Activated CD4-positive, alpha-beta memory T cell treated with anti-CD3 and anti-CD28 coated beads, Interleukin-2, amount 10 ng/mL, durations not matched to agents 7 days and 5 days (primary cell): ENCODE data around the gene MYPN. TPM values are rescaled to one million over a fixed set of nuclear protein-coding genes. Genes with fewer than 3 reads are reported as not detected.

Experiments used
- CTCF ChIA-PET: fragments of 350-600 bp; sonication (Branson Sonifier 250); formaldehyde crosslinking; loops from one replicate; lab custom pipeline; 2021; ENCODE audit warnings: antibody characterized with exemption, inconsistent platforms; lab: Charles Lee
- POLR2A ChIA-PET: fragments of 350-600 bp; sonication (Branson Sonifier 250); formaldehyde crosslinking; loops from one replicate; lab custom pipeline; 2021; ENCODE audit warnings: antibody characterized with exemption; lab: Charles Lee
- DNase-seq: peaks from one replicate; pipeline ENCODE4 v3.0.0-alpha.2; 2020
- H3K27ac Mint-ChIP-seq: one replicate; pipeline ENCODE4 v1.8.0; 2021; ENCODE audit warnings: mild to moderate bottlenecking, mixed read lengths
- H3K27me3 Mint-ChIP-seq: one replicate; pipeline ENCODE4 v1.8.0; 2021; ENCODE audit warnings: mixed read lengths
- H3K36me3 Mint-ChIP-seq: one replicate; pipeline ENCODE4 v1.8.0; 2021; ENCODE audit warnings: low read depth, mixed read lengths
- H3K4me1 Mint-ChIP-seq: one replicate; pipeline ENCODE4 v1.8.0; 2021; ENCODE audit warnings: mixed read lengths
- H3K4me3 Mint-ChIP-seq: one replicate; pipeline ENCODE4 v1.8.0; 2021; ENCODE audit warnings: mild to moderate bottlenecking, mixed read lengths
- H3K9me3 Mint-ChIP-seq: one replicate; pipeline ENCODE4 v1.8.0; 2021; ENCODE audit warnings: mixed read lengths
- total RNA-seq, 2 experiments: library from RNA; stranded (reverse); gene quantifications; one replicate each; pipeline ENCODE4 v1.2.3, GENCODE V29; 2021

The MYPN gene
- total RNA-seq, 2 experiments from 2014 or later, result not detected

GRCh38 chr10:68121020-68121743 lies 11.9 kb downstream of the MYPN start:
- no peaks in the 10 kb centered on the region for H3K9me3 Mint-ChIP-seq
- H3K27me3 Mint-ChIP-seq, result peaks cover 5% of the 10 kb centered on the region
- no peaks in the 10 kb centered on the region for H3K36me3 Mint-ChIP-seq
- ChIA-PET CTCF (no interaction called here), POLR2A (no interaction called here)
- no peak overlapping the region for H3K27ac Mint-ChIP-seq
- no peak for DNase-seq
- H3K4me1 Mint-ChIP-seq, result no peaks in the 10 kb centered on the region
- no peak overlapping the region for H3K4me3 Mint-ChIP-seq

GRCh38 chr10:68121852-68122251 lies 12.6 kb downstream of the MYPN start:
- H3K36me3 Mint-ChIP-seq, result no peaks in the 10 kb centered on the region
- CTCF ChIA-PET, result no interaction called here
- POLR2A ChIA-PET, result no interaction called here
- H3K27me3 Mint-ChIP-seq, result peaks cover 5% of the 10 kb centered on the region
- H3K4me3 Mint-ChIP-seq, result no peak overlapping the region
- no peaks in the 10 kb centered on the region for H3K4me1 Mint-ChIP-seq
- no peak overlapping the region for H3K27ac Mint-ChIP-seq
- DNase-seq, result no peak
- H3K9me3 Mint-ChIP-seq, result no peaks in the 10 kb centered on the region

GRCh38 chr10:68124718-68125117 lies 15.4 kb downstream of the MYPN start:
- Mint-ChIP-seq H3K4me3 (no peak overlapping the region), H3K4me1 (no peaks in the 10 kb centered on the region), H3K27ac (no peak overlapping the region), H3K9me3 (no peaks in the 10 kb centered on the region), H3K36me3 (no peaks in the 10 kb centered on the region), H3K27me3 (peaks cover 6% of the 10 kb centered on the region)
- ChIA-PET CTCF (no interaction called here), POLR2A (no interaction called here)
- DNase-seq, result no peak

GRCh38 chr10:68125772-68126171 lies 16.5 kb downstream of the MYPN start:
- no peak for DNase-seq
- POLR2A ChIA-PET, result no interaction called here
- CTCF ChIA-PET, result no interaction called here
- Mint-ChIP-seq H3K4me3 (no peak overlapping the region), H3K9me3 (no peaks in the 10 kb centered on the region), H3K27me3 (peaks cover 6% of the 10 kb centered on the region), H3K36me3 (no peaks in the 10 kb centered on the region), H3K27ac (no peak overlapping the region), H3K4me1 (no peaks in the 10 kb centered on the region)

GRCh38 chr10:68128015-68128414 lies 18.7 kb downstream of the MYPN start:
- Mint-ChIP-seq H3K36me3 (no peaks in the 10 kb centered on the region), H3K4me1 (no peaks in the 10 kb centered on the region), H3K4me3 (no peak overlapping the region), H3K27ac (no peak overlapping the region), H3K9me3 (no peaks in the 10 kb centered on the region), H3K27me3 (peaks cover 6% of the 10 kb centered on the region)
- CTCF ChIA-PET, result no interaction called here
- POLR2A ChIA-PET, result no interaction called here
- DNase-seq, result no peak

GRCh38 chr10:68132391-68132790 lies 23.1 kb downstream of the MYPN start:
- ChIA-PET CTCF (no interaction called here), POLR2A (no interaction called here)
- Mint-ChIP-seq H3K27ac (no peak overlapping the region), H3K9me3 (no peaks in the 10 kb centered on the region), H3K36me3 (no peaks in the 10 kb centered on the region), H3K27me3 (peaks cover 4% of the 10 kb centered on the region), H3K4me3 (no peak overlapping the region), H3K4me1 (no peaks in the 10 kb centered on the region)
- DNase-seq, result no peak

- POLR2A ChIA-PET, result interaction anchor here (1.0 kb wide), 1 partner anchor 248 kb away, joined by 3 read pairs; no protein-coding TSS in a partner anchor
- no peak for DNase-seq
- Mint-ChIP-seq H3K4me3 (no peak overlapping the region), H3K4me1 (peaks cover 2% of the 10 kb centered on the region), H3K27ac (no peak overlapping the region), H3K9me3 (no peaks in the 10 kb centered on the region), H3K36me3 (no peaks in the 10 kb centered on the region), H3K27me3 (peaks cover 4% of the 10 kb centered on the region)
- CTCF ChIA-PET, result no interaction called here
These were observed 24.2 kb downstream of the MYPN start for GRCh38 chr10:68133523-68133922.

- Mint-ChIP-seq H3K4me1 (peaks cover 7% of the 10 kb centered on the region), H3K4me3 (no peak overlapping the region), H3K27ac (no peak overlapping the region), H3K27me3 (peaks cover 16% of the 10 kb centered on the region), H3K36me3 (no peaks in the 10 kb centered on the region), H3K9me3 (no peaks in the 10 kb centered on the region)
- CTCF ChIA-PET, result no interaction called here
- POLR2A ChIA-PET, result no interaction called here
- DNase-seq, result no peak
These were observed 26.1 kb downstream of the MYPN start for GRCh38 chr10:68135362-68135761.

- CTCF ChIA-PET, result interaction anchor here (1.0 kb wide), 1 partner anchor 21 kb away, joined by 6 read pairs; no protein-coding TSS in a partner anchor
- Mint-ChIP-seq H3K4me1 (peaks cover 7% of the 10 kb centered on the region), H3K36me3 (no peaks in the 10 kb centered on the region), H3K9me3 (no peaks in the 10 kb centered on the region), H3K27ac (no peak overlapping the region), H3K27me3 (peaks cover 19% of the 10 kb centered on the region), H3K4me3 (no peak overlapping the region)
- no peak for DNase-seq
- POLR2A ChIA-PET, result no interaction called here
These were observed 26.9 kb downstream of the MYPN start for GRCh38 chr10:68135922-68136792.

- H3K4me3 Mint-ChIP-seq, result no peak overlapping the region
- POLR2A ChIA-PET, result no interaction called here
These were observed 27.9 kb downstream of the MYPN start for GRCh38 chr10:68137171-68137570.

GRCh38 chr10:68138526-68138925 lies 29.2 kb downstream of the MYPN start:
- ChIA-PET POLR2A (no interaction called here), CTCF (no interaction called here)
- Mint-ChIP-seq H3K36me3 (no peaks in the 10 kb centered on the region), H3K4me3 (no peak overlapping the region), H3K27me3 (peaks cover 20% of the 10 kb centered on the region), H3K9me3 (no peaks in the 10 kb centered on the region), H3K4me1 (peaks cover 7% of the 10 kb centered on the region), H3K27ac (no peak overlapping the region)
- DNase-seq, result no peak

More at GRCh38 chr10:68137171-68137570, 27.9 kb downstream of the MYPN start:
- Mint-ChIP-seq H3K27me3 (peaks cover 20% of the 10 kb centered on the region), H3K36me3 (no peaks in the 10 kb centered on the region), H3K9me3 (no peaks in the 10 kb centered on the region), H3K27ac (no peak overlapping the region), H3K4me1 (peaks cover 7% of the 10 kb centered on the region)
- DNase-seq, result no peak
- CTCF ChIA-PET, result interaction anchor here (1.0 kb wide), 1 partner anchor 20 kb away, joined by 6 read pairs; no protein-coding TSS in a partner anchor

GRCh38 chr10:68139448-68140272 lies 30.4 kb downstream of the MYPN start:
- ChIA-PET POLR2A (no interaction called here), CTCF (interaction anchor here (1.5 kb wide), 1 partner anchor 17 kb away, joined by 3 read pairs; no protein-coding TSS in a partner anchor)
- H3K4me3 Mint-ChIP-seq, result no peak overlapping the region
- H3K4me1 Mint-ChIP-seq, result peaks cover 7% of the 10 kb centered on the region
- no peak overlapping the region for H3K27ac Mint-ChIP-seq
- no peaks in the 10 kb centered on the region for H3K9me3 Mint-ChIP-seq
- H3K36me3 Mint-ChIP-seq, result no peaks in the 10 kb centered on the region
- no peak for DNase-seq
- H3K27me3 Mint-ChIP-seq, result peaks cover 20% of the 10 kb centered on the region
